ENCODE measurements around the gene STAMBP. TPM values are rescaled to one million over a fixed set of nuclear protein-coding genes. Genes with fewer than 3 reads are reported as not detected.

Gene STAMBP
- total and polyA plus RNA-seq, 9 of the 15 experiments (the other 6 are each of a cell fraction or from before 2014, with no cell fraction given) = 36.9 to 75.2 (median 48.8) TPM

GRCh38 chr2:73841912-73842738 is 13.4 kb downstream of the STAMBP start:
- in situ Hi-C loops (cut with MboI) = no loop called here
- Histone ChIP-seq H2AFZ (ENCODE audit: low read depth, low read length) (no peak overlapping the region), H3K4me3 (no peak overlapping the region), H3K79me2 (ENCODE audit: control insufficient read depth, insufficient read depth, low read length) (0 out of 3 replicates have a peak, but pooled peaks cover 4% of the 10 kb centered on the region), H3K4me2 (ENCODE audit: insufficient read depth, low read length) (no peak overlapping the region), H3K27me3 (ENCODE audit: control insufficient read depth in 2 of 2, insufficient read depth in 2 of 2, low read length in 2 of 2) (no peaks in the 10 kb centered on the region), H3K4me1 (replicated peaks in 1 of 2; ENCODE audit: control insufficient read depth in 2 of 2, insufficient read depth in 2 of 2, low read length in 2 of 2) (0 out of 5 replicates have a peak, but pooled peaks cover 0 to 2% of the 10 kb centered on the region in 2 experiments), H4K20me1 (replicated peaks; ENCODE audit: control insufficient read depth, insufficient read depth, low read length) (no peaks in the 10 kb centered on the region), H3K9me3 (replicated peaks; ENCODE audit: control insufficient read depth, insufficient read depth, low read depth, low read length) (no peaks in the 10 kb centered on the region), H3K27ac (ENCODE audit: extremely low read depth, low read depth, low read length) (no peak overlapping the region), H3K9me1 (ENCODE audit: control insufficient read depth, insufficient read depth, low read length) (no peaks in the 10 kb centered on the region), H3K36me3 (ENCODE audit: control insufficient read depth, insufficient read depth, low read length) (peaks cover 53% of the 10 kb centered on the region; the same call in 2 of the 3 replicates), H3K9ac (ENCODE audit: insufficient read depth in 1 of 2, low read depth in 2 of 2, low read length in 2 of 2) (peak overlapping the region in 1 of 2 experiments; percentile 14; a peak in 1 of 4 replicates)
- intact Hi-C loops (cut with micrococcal nuclease) = no loop called here
- TF ChIP-seq ZNF408 (CRISPR knock-in tag; IDR thresholded peaks at IDR 0.05; ENCODE audit: low read depth) (no peak), ETV1 (tag; conservative IDR thresholded peaks at IDR 0.05; ENCODE audit: low read depth) (no peak), TRIM24 (IDR thresholded peaks at IDR 0.05) (no peak), CTBP1 (IDR thresholded peaks at IDR 0.05; ENCODE audit: borderline replicate concordance) (no peak), TARDBP (IDR thresholded peaks at IDR 0.05) (no peak), MTA3 (IDR thresholded peaks at IDR 0.05; ENCODE audit: borderline replicate concordance) (no peak)
- BruUV-seq (replicated peaks) = no TSS peak
- FAIRE-seq (no peak), DNase-seq (ENCODE audit: extremely low read depth in 1 of 4, low spot score in 3 of 4) (no peak), ATAC-seq (no peak)
- POLR2A ChIA-PET = interaction anchor here (0.6 kb wide), 2 partner anchors 31 to 606 kb away, joined by 3 read pairs; no protein-coding TSS in a partner anchor
- CTCF ChIA-PET (ENCODE audit: low intra/inter-chr PET ratio) = interaction anchor here (0.6 kb wide), 1 partner anchor 337 kb away, joined by 3 read pairs; the partner anchor contains the start of gene MOB1A
- 68% methylated on average over 5 of the region's 5 CpGs for WGBS (ENCODE audit: insufficient coverage, low coverage, missing lambda C conversion rate)
